OCI-LY3 (cell line): ENCODE data around the gene NENF.

Experiments
- H2AFZ ChIP-seq: fragments of 200-600, 300-600 bp; shearing (Covaris generic); 2 replicates; pipeline ENCODE4 v1.6.0; 2014; ENCODE audit warnings: antibody characterized with exemption, low read depth, low read length
- H3K27ac ChIP-seq: fragments of 200-600, 300-600 bp; sonication (generic); 2 replicates; pipeline ENCODE4 v1.5.1; 2014; ENCODE audit warnings: mild to moderate bottlenecking, low read length, moderate library complexity, mixed read lengths
- H3K27me3 ChIP-seq: fragments of 200-600, 300-600 bp; sonication (generic); 2 replicates; pipeline ENCODE4 v1.6.1; 2014; ENCODE audit warnings: low read depth, low read length, mixed read lengths
- H3K36me3 ChIP-seq: fragments of 200-600, 300-600 bp; sonication (generic); replicated peaks from 2 replicates; pipeline ENCODE3; 2014; ENCODE audit warnings: low read depth, low read length, mixed read lengths
- H3K4me1 ChIP-seq: fragments of 300-600, 200-600 bp; sonication (generic); 2 replicates; pipeline ENCODE4 v1.6.1; 2014; ENCODE audit warnings: low read length, mixed read lengths
- H3K4me2 ChIP-seq: fragments of 200-600, 300-600 bp; sonication (generic); 2 replicates; pipeline ENCODE4 v1.6.1; 2014; ENCODE audit warnings: low read length, mixed read lengths
- H3K4me3 ChIP-seq: fragments of 300-600, 200-600 bp; sonication (generic); 2 replicates; pipeline ENCODE4 v1.5.1; 2014; ENCODE audit warnings: antibody characterized with exemption, mild to moderate bottlenecking, low read length, moderate library complexity
- H3K79me2 ChIP-seq: fragments of 300-600, 200-600 bp; shearing (Covaris generic); 2 replicates; pipeline ENCODE4 v1.6.1; 2014; ENCODE audit warnings: mild to moderate bottlenecking, low read length, mixed read lengths
- H3K9ac ChIP-seq: fragments of 300-600, 200-600 bp; shearing (Covaris generic); 2 replicates; pipeline ENCODE4 v1.6.0; 2014; ENCODE audit warnings: mild to moderate bottlenecking, low read length, moderate library complexity
- H3K9me3 ChIP-seq: fragments of 200-600, 300-600 bp; shearing (Covaris generic); 2 replicates; pipeline ENCODE4 v1.6.1; 2014; ENCODE audit warnings: low read length, mixed read lengths; ENCODE audit not compliant: insufficient read depth
- H4K20me1 ChIP-seq: fragments of 200-600, 300-600 bp; sonication (generic); 2 replicates; pipeline ENCODE4 v1.6.1; 2016; ENCODE audit warnings: low read length, mixed read lengths; ENCODE audit not compliant: insufficient read depth
- EZH2phosphoT487 ChIP-seq: fragments of 200-600 bp; shearing (Covaris generic); IDR thresholded peaks from 2 replicates; pipeline ENCODE4 v1.6.1; 2018; ENCODE audit warnings: antibody characterized with exemption, mixed run types, low read depth
- TF ChIP-seq, protein P1 (sequence below): fragments of 200-600, 300-600 bp; sonication (generic); IDR thresholded peaks from 2 replicates; pipeline ENCODE4 v1.5.1; 2014; ENCODE audit warnings: antibody characterized with exemption, low read length, low read depth

Gene NENF

DNA sequence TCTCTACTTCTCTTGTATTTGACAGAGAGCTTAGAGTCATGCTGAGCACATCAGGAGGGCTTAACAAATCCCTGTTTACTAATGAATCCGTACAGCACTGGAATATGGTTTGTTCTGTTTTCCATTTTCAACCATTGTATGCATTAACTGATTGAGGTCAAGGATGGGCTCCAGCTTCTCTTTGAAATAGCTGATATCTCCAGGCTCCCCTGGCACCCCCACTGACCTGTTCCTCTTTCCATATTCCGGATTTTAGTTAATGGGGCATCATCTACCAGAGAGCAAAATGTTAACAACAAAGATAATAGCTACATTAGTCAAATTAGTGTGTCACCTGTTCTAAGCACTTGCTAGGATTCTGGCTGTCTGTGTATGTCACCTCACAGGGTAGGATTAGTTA, 57.6 kb downstream of the NENF start:
- H3K4me2 ChIP-seq: no peak overlapping the region; the same call in 1 of the 2 replicates
- H3K27ac ChIP-seq: no peak overlapping the region
- H3K36me3 ChIP-seq: no peaks in the 10 kb centered on the region
- H2AFZ ChIP-seq: no peak overlapping the region
- H3K4me3 ChIP-seq: no peak overlapping the region
- no peak overlapping the region for H3K9ac ChIP-seq
- TF ChIP-seq, protein P1, sequence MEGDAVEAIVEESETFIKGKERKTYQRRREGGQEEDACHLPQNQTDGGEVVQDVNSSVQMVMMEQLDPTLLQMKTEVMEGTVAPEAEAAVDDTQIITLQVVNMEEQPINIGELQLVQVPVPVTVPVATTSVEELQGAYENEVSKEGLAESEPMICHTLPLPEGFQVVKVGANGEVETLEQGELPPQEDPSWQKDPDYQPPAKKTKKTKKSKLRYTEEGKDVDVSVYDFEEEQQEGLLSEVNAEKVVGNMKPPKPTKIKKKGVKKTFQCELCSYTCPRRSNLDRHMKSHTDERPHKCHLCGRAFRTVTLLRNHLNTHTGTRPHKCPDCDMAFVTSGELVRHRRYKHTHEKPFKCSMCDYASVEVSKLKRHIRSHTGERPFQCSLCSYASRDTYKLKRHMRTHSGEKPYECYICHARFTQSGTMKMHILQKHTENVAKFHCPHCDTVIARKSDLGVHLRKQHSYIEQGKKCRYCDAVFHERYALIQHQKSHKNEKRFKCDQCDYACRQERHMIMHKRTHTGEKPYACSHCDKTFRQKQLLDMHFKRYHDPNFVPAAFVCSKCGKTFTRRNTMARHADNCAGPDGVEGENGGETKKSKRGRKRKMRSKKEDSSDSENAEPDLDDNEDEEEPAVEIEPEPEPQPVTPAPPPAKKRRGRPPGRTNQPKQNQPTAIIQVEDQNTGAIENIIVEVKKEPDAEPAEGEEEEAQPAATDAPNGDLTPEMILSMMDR: no peak
- no peak for TF ChIP-seq EZH2phosphoT487
- no peaks in the 10 kb centered on the region for H4K20me1 ChIP-seq
- H3K4me1 ChIP-seq: peaks cover 43% of the 10 kb centered on the region
- H3K79me2 ChIP-seq: no peaks in the 10 kb centered on the region
- no peaks in the 10 kb centered on the region for H3K9me3 ChIP-seq
- no peaks in the 10 kb centered on the region for H3K27me3 ChIP-seq

DNA sequence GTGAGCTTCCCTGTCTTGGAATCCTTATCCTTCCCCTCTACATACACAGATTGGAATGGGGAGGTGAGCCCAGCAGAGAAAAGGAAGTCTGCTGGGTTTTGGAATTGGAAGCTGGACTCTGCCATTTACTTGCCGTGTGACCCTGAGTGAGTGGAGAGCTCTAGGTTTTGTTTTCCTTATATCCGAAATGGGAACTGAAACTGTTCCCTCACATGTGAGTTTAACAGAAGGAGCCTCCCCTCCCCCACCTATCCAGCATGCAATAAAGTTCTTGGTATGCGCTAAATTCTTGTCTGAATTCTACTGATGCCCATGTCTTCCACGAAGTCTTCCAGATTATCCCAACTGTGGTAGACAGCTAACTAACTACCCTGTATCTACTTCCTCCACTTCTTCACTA, 58.7 kb downstream of the NENF start:
- Histone ChIP-seq H3K4me2 (peak overlapping the region; percentile 9; the same call in 1 of the 2 replicates), H2AFZ (no peak overlapping the region), H3K79me2 (no peaks in the 10 kb centered on the region), H3K27me3 (peaks cover 4% of the 10 kb centered on the region; the same call in 1 of the 2 replicates), H3K4me1 (peaks cover 43% of the 10 kb centered on the region), H3K9me3 (no peaks in the 10 kb centered on the region), H3K36me3 (no peaks in the 10 kb centered on the region), H3K4me3 (no peak overlapping the region), H3K27ac (no peak overlapping the region), H4K20me1 (no peaks in the 10 kb centered on the region), H3K9ac (no peak overlapping the region)
- TF ChIP-seq, protein P1: no peak
- TF ChIP-seq EZH2phosphoT487: no peak
